Measurements from ENCODE around the gene WNT7B. TPM values are rescaled to one million over a fixed set of nuclear protein-coding genes. Genes with fewer than 3 reads are reported as not detected.

Gene WNT7B
- total and polyA plus RNA-seq, 10 of the 15 experiments (the other 5 are each of a cell fraction or from before 2014, with no cell fraction given), result 0.12 TPM; not detected in 9

DNA sequence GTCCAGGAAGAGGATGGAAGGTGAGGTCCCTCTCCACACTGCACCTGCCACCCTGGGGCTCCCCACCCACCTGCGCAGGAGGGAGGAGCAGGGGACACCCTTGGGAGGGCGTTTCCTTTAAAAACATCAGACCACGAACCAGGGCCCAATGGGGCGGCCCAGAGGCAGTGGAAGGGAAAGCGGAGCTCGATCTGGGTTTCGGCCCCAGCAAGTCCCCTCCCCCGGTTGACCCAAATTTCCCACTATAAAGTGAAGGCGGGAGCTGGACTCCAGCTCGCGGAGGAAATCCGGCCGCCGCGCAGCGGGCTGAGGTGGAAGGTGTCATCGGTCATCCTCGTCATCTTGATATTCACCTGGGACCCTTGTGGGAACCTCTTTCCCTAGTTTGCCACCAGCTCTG, 99.3 kb downstream of the WNT7B start:
- Histone ChIP-seq H3K4me2 (ENCODE audit: control insufficient read depth, insufficient read depth) (no peak overlapping the region), H3K9ac (ENCODE audit: control insufficient read depth, insufficient read depth, low read length) (no peak overlapping the region), H3K4me3 (no peak overlapping the region), H3K4me1 (ENCODE audit: control insufficient read depth, insufficient read depth, low read length) (no peaks in the 10 kb centered on the region), H3K9me3 (replicated peaks; ENCODE audit: control insufficient read depth, insufficient read depth, low read length) (no peaks in the 10 kb centered on the region; the same call in 2 of the 3 replicates), H3K79me2 (ENCODE audit: control insufficient read depth, insufficient read depth, low read length) (no peaks in the 10 kb centered on the region), H3K27ac (ENCODE audit: control insufficient read depth, insufficient read depth) (no peak overlapping the region), H4K20me1 (ENCODE audit: control insufficient read depth, insufficient read depth) (no peaks in the 10 kb centered on the region), H2AFZ (ENCODE audit: control insufficient read depth, low read depth, low read length) (no peak overlapping the region), H3K36me3 (ENCODE audit: control insufficient read depth in 2 of 2, insufficient read depth in 2 of 2, low read length in 1 of 2) (no peaks in the 10 kb centered on the region), H3K27me3 (replicated peaks in 1 of 2; ENCODE audit: control insufficient read depth in 2 of 2, insufficient read depth in 2 of 2, low read length in 1 of 2) (peaks cover 0 to 2% of the 10 kb centered on the region in 2 experiments; a peak in 3 of 4 replicates)
- DNase-seq (ENCODE audit: low read depth, low spot score) (no peak), FAIRE-seq (no peak), ATAC-seq (no peak)
- TF ChIP-seq JUNB (IDR thresholded peaks at IDR 0.05), result no peak
- no peak for TF ChIP-seq STAT1 (conservative IDR thresholded peaks at IDR 0.05)
- TF ChIP-seq, protein P1, sequence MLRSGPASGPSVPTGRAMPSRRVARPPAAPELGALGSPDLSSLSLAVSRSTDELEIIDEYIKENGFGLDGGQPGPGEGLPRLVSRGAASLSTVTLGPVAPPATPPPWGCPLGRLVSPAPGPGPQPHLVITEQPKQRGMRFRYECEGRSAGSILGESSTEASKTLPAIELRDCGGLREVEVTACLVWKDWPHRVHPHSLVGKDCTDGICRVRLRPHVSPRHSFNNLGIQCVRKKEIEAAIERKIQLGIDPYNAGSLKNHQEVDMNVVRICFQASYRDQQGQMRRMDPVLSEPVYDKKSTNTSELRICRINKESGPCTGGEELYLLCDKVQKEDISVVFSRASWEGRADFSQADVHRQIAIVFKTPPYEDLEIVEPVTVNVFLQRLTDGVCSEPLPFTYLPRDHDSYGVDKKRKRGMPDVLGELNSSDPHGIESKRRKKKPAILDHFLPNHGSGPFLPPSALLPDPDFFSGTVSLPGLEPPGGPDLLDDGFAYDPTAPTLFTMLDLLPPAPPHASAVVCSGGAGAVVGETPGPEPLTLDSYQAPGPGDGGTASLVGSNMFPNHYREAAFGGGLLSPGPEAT (IDR thresholded peaks at IDR 0.05; ENCODE audit: low read depth), result no peak
- TF ChIP-seq, protein P2, sequence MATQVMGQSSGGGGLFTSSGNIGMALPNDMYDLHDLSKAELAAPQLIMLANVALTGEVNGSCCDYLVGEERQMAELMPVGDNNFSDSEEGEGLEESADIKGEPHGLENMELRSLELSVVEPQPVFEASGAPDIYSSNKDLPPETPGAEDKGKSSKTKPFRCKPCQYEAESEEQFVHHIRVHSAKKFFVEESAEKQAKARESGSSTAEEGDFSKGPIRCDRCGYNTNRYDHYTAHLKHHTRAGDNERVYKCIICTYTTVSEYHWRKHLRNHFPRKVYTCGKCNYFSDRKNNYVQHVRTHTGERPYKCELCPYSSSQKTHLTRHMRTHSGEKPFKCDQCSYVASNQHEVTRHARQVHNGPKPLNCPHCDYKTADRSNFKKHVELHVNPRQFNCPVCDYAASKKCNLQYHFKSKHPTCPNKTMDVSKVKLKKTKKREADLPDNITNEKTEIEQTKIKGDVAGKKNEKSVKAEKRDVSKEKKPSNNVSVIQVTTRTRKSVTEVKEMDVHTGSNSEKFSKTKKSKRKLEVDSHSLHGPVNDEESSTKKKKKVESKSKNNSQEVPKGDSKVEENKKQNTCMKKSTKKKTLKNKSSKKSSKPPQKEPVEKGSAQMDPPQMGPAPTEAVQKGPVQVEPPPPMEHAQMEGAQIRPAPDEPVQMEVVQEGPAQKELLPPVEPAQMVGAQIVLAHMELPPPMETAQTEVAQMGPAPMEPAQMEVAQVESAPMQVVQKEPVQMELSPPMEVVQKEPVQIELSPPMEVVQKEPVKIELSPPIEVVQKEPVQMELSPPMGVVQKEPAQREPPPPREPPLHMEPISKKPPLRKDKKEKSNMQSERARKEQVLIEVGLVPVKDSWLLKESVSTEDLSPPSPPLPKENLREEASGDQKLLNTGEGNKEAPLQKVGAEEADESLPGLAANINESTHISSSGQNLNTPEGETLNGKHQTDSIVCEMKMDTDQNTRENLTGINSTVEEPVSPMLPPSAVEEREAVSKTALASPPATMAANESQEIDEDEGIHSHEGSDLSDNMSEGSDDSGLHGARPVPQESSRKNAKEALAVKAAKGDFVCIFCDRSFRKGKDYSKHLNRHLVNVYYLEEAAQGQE (IDR thresholded peaks at IDR 0.05; ENCODE audit: low read depth, low read length), result no peak
- TF ChIP-seq SRF (IDR thresholded peaks at IDR 0.05; ENCODE audit: low read depth in 2 of 2, low read length in 2 of 2), result no peak
- no peak for TF ChIP-seq PAX8 (IDR thresholded peaks at IDR 0.05)
- no peak for TF ChIP-seq CBX3 (IDR thresholded peaks at IDR 0.05; ENCODE audit: borderline replicate concordance, low read depth)
- TF ChIP-seq ASH2L (IDR thresholded peaks at IDR 0.05; ENCODE audit: borderline replicate concordance, low read depth), result no peak
- TF ChIP-seq MYC (IDR thresholded peaks at IDR 0.05; ENCODE audit: insufficient read depth, insufficient read length, insufficient replicate concordance, low read length, severe bottlenecking), result no peak
- no peak for TF ChIP-seq ZNF274 (IDR thresholded peaks at IDR 0.05; ENCODE audit: insufficient read depth, insufficient read length)
- TF ChIP-seq, protein P3, sequence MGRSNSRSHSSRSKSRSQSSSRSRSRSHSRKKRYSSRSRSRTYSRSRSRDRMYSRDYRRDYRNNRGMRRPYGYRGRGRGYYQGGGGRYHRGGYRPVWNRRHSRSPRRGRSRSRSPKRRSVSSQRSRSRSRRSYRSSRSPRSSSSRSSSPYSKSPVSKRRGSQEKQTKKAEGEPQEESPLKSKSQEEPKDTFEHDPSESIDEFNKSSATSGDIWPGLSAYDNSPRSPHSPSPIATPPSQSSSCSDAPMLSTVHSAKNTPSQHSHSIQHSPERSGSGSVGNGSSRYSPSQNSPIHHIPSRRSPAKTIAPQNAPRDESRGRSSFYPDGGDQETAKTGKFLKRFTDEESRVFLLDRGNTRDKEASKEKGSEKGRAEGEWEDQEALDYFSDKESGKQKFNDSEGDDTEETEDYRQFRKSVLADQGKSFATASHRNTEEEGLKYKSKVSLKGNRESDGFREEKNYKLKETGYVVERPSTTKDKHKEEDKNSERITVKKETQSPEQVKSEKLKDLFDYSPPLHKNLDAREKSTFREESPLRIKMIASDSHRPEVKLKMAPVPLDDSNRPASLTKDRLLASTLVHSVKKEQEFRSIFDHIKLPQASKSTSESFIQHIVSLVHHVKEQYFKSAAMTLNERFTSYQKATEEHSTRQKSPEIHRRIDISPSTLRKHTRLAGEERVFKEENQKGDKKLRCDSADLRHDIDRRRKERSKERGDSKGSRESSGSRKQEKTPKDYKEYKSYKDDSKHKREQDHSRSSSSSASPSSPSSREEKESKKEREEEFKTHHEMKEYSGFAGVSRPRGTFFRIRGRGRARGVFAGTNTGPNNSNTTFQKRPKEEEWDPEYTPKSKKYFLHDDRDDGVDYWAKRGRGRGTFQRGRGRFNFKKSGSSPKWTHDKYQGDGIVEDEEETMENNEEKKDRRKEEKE (IDR thresholded peaks at IDR 0.05), result no peak
- no peak for TF ChIP-seq SIN3A (IDR thresholded peaks at IDR 0.05; ENCODE audit: low read depth, low read length)
- no peak for TF ChIP-seq ZNF384 (IDR thresholded peaks at IDR 0.05; ENCODE audit: borderline replicate concordance, low read depth, low read length)
- no peak for TF ChIP-seq CREB1 (IDR thresholded peaks at IDR 0.05; ENCODE audit: low read depth)
- TF ChIP-seq, protein P4, sequence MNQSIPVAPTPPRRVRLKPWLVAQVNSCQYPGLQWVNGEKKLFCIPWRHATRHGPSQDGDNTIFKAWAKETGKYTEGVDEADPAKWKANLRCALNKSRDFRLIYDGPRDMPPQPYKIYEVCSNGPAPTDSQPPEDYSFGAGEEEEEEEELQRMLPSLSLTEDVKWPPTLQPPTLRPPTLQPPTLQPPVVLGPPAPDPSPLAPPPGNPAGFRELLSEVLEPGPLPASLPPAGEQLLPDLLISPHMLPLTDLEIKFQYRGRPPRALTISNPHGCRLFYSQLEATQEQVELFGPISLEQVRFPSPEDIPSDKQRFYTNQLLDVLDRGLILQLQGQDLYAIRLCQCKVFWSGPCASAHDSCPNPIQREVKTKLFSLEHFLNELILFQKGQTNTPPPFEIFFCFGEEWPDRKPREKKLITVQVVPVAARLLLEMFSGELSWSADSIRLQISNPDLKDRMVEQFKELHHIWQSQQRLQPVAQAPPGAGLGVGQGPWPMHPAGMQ (IDR thresholded peaks at IDR 0.05; ENCODE audit: borderline replicate concordance), result no peak
- no peak for TF ChIP-seq HDAC6 (IDR thresholded peaks at IDR 0.05; ENCODE audit: unreplicated experiment)
- WGBS (ENCODE audit: insufficient coverage, insufficient replicate concordance, low lambda C conversion rate, missing lambda C conversion rate), result 67% methylated on average over 18 of the region's 18 CpGs
- RAD21 ChIA-PET (ENCODE audit: unreplicated experiment), result no interaction called here
- CTCF ChIA-PET, result no interaction called here
- POLR2A ChIA-PET, result no interaction called here
- SMC1A ChIA-PET (ENCODE audit: uncharacterized antibody, unreplicated experiment), result no interaction called here
- in situ Hi-C loops (cut with MboI), result no loop called here
- intact Hi-C loops (cut with micrococcal nuclease; ENCODE audit: unreplicated experiment), result no loop called here
- no TSS peak for BruUV-seq (replicated peaks)
